ENCODE measurements around the gene SAMD1. TPM values are rescaled to one million over a fixed set of nuclear protein-coding genes. Genes with fewer than 3 reads are reported as not detected.

The SAMD1 gene
- 18.5 and 40.4 TPM in 2 replicates for total RNA-seq (ENCODE audit: low replicate concordance)

DNA sequence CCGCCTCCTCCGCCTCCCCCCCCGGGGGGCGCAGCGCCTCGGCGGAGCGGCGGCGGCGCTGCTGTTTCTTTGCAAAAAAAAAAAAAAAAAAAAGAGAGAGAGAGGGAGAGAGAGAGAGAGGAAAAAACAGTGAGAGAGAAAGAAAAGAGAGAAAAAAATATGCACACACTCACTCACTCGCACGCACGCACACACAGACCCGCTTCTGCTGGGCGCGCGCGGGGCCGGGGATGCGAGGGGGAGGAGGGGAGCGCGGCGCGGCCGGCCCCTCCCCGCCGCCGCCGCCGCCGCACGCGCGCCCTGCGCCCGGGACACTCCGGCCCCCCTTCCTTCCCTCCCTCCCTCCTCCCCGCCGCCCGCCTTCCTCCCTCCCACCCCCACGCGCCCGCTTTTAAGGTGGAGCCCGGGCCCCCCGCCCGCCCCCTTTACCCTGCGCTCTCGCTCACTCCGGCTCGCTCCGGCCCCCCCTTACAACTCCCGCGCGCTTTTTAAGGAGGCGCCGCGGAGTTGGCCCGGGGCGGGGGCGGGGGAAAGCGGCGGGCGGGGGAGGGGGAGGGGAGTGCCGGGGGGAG lies at the start of gene SAMD1:
Gene SAMD1, minus strand, starts transcription at position 243 of the 572 bp plus-strand sequence.
- peak within 1 kb of the TSS; percentile 80 for H3K4me3 ChIP-seq (ENCODE audit: low read depth, low read length)
- TF ChIP-seq, protein P1, sequence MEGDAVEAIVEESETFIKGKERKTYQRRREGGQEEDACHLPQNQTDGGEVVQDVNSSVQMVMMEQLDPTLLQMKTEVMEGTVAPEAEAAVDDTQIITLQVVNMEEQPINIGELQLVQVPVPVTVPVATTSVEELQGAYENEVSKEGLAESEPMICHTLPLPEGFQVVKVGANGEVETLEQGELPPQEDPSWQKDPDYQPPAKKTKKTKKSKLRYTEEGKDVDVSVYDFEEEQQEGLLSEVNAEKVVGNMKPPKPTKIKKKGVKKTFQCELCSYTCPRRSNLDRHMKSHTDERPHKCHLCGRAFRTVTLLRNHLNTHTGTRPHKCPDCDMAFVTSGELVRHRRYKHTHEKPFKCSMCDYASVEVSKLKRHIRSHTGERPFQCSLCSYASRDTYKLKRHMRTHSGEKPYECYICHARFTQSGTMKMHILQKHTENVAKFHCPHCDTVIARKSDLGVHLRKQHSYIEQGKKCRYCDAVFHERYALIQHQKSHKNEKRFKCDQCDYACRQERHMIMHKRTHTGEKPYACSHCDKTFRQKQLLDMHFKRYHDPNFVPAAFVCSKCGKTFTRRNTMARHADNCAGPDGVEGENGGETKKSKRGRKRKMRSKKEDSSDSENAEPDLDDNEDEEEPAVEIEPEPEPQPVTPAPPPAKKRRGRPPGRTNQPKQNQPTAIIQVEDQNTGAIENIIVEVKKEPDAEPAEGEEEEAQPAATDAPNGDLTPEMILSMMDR (IDR thresholded peaks at IDR 0.05; ENCODE audit: insufficient read depth, low read length) = no peak
- DNase-seq (ENCODE audit: low read depth) = peak; percentile 89

DNA sequence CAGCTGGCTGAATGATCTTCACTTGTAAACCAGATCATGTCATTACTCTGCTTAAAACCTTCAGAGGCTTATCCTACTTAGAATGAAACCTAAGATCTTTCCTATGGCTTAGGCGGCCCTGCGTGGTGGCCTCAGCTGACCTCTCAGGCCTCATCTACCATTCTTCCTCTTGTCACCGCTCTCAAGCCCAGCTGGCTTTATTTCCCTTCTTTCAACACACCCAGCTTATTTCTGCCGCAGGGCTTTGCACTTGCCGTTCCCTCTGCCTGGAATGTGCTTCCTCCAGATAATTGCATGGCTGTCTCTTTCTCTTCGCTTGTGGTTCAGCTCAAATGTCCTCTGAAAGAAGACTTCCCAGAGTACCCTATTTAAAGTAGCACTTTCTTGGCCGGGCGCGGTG lies 49.4 kb upstream of the SAMD1 start:
- DNase-seq (ENCODE audit: low read depth) = no peak
- no peak overlapping the region for H3K4me3 ChIP-seq (ENCODE audit: low read depth, low read length)
- TF ChIP-seq, protein P1 (IDR thresholded peaks at IDR 0.05; ENCODE audit: insufficient read depth, low read length) = no peak

DNA sequence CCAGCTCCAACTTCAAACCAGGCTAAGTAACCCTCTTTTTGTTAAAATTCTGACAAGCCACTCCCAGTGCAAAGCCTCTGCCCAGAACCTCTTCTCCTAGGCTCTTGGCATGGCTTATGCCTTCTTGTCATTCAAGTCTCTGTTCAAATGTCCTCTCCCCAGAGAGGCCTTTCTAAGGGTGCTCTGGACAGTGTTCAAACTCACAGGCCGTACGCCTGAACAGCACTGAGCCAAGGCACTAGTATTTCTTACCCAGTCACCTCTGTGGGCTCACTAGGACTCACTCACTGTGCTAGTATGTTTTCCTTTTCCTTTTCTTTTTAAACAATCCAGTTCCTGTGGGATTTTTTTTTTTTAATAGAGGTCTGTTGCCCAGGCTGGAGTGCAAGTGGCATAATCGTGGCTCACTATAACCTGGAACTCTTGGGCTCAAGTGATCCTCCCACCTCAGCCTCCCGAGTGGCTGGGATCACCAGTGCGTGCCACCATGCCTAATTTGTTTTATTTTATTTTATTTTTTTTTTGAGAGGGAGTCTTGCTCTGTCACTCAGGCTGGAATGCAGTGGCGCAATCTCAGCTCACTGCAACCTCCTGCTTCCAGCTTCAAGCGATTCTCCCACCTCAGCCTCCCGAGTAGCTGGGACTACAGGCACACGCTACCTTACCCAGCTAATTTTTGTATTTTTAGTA lies 48.2 kb upstream of the SAMD1 start:
- no peak overlapping the region for H3K4me3 ChIP-seq (ENCODE audit: low read depth, low read length)
- TF ChIP-seq, protein P1 (IDR thresholded peaks at IDR 0.05; ENCODE audit: insufficient read depth, low read length) = no peak
- peak; percentile 48 for DNase-seq (ENCODE audit: low read depth)

DNA sequence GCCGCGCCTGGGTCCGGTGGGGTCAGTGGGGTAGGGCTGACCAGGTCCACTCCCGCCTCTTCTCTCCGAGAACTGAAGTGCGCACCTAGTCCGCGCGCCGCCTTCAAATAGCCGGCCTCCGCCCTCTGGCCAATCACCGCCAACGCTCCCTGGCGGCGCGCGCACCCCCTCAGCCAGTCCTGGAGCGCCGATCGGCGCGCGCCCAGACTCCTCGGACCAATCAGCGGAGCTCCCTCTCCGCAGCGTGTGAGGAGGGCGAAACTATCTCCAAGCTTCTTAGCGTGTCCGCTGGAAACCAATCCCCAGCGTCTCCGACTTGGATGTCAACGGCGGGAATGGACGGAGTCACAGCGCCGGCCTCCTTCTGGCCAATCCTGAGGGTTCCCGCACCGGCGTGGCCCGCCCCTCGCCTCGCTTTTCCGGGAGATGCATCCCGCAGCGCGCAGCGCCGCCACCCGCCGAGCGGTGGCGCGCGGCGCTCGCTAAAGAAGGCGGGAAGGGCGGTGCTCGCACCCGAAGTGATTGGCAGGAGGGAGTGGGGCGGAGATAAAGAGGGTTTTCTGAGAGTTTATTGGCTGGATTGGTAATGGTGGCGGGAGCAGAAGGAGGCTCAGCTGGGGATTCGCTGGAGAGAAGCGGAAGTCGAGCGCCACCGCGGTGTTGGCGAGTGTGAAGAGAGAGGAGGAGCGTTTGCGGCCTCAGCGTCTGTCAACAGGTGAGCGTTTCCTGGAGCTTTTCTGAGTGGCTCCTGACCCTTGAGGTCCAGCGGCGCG lies 46.1 kb upstream of the SAMD1 start, which contains the start of gene ASF1B:
Gene ASF1B, minus strand, starts transcription at position 81 of the 773 bp plus-strand sequence. CDS start 133 bp downstream, outside the sequence.
- peak; percentile 100 for DNase-seq (ENCODE audit: low read depth)
- TF ChIP-seq, protein P1 (IDR thresholded peaks at IDR 0.05; ENCODE audit: insufficient read depth, low read length) = peak; percentile 58
- peak within 1 kb of the TSS; percentile 86 for H3K4me3 ChIP-seq (ENCODE audit: low read depth, low read length)

DNA sequence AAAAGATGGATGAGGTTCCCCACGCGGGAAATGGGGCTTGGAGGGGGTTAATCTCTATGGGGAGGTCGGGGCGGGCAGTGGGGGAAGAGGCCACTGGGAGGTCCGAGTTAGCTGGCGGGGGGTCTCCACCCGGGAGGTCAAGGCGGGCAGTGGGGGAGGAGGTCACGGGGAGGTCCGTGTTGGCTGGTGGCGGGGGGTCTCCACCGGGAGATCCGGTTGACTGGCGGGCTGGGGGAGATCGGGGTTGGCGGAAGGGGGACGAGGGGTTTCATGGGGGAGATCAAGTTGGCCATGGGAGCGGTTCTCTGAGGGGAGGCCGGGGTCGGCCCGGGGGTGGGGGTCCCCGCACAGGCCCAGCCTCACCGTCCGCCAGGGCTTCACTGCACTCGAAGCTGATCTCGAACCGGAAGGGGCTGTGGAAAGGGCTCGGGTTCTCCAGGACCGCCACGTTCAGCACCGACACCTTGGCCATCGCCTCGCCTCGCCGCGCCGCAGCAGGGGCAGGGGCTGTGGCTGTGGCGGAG lies 45.5 kb upstream of the SAMD1 start:
- TF ChIP-seq, protein P1 (IDR thresholded peaks at IDR 0.05; ENCODE audit: insufficient read depth, low read length) = no peak
- H3K4me3 ChIP-seq (ENCODE audit: low read depth, low read length) = peak overlapping the region; percentile 86
- no peak for DNase-seq (ENCODE audit: low read depth)

DNA sequence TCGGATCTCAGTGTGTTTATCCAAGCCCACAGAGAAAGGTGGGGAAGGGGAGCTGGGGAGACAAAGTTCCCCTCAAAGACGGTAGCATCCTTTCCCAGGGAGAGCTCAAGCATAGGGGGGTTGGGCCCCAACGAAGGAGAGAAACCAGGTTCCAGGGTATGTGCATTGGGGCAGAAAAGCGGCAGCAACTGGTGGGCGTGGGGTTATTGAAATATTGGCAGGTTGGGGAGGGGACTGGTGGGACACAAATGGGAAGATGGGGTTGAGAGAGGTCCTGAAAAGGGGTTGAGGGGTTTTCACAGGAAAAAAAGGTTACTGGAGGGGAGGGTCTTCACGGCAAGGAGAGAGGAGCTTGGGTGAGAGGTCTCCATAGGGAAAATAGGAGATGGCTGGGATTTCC lies 44.8 kb upstream of the SAMD1 start:
- peak overlapping the region; percentile 86 for H3K4me3 ChIP-seq (ENCODE audit: low read depth, low read length)
- TF ChIP-seq, protein P1 (IDR thresholded peaks at IDR 0.05; ENCODE audit: insufficient read depth, low read length) = no peak

More for the DNA sequence above, 44.8 kb upstream of the SAMD1 start:
- no peak for DNase-seq (ENCODE audit: low read depth)
